Dendritic cell treated with granulocyte-macrophage colony-stimulating factor and Interleukin-4, amounts not matched to agents 40 ng/mL and 50 ng/mL, for 4 days (primary cell): ENCODE data around the gene CNR1.
"Not testable (repeated sequence)": the region's sequence is repeated elsewhere in the genome, so short reads cannot be mapped to it uniquely, and the experiment has no call there.

Source experiments
- H3K27ac Mint-ChIP-seq: one replicate; pipeline ENCODE4 v1.8.0; 2022; ENCODE audit warnings: mild to moderate bottlenecking, mixed read lengths
- H3K27me3 Mint-ChIP-seq: one replicate; pipeline ENCODE4 v1.8.0; 2022; ENCODE audit warnings: mild to moderate bottlenecking, mixed read lengths
- H3K36me3 Mint-ChIP-seq: one replicate; pipeline ENCODE4 v1.8.0; 2022; ENCODE audit warnings: low read depth, mixed read lengths
- H3K4me1 Mint-ChIP-seq: one replicate; pipeline ENCODE4 v1.8.0; 2022; ENCODE audit warnings: low read depth, mixed read lengths
- H3K4me3 Mint-ChIP-seq: one replicate; pipeline ENCODE4 v1.8.0; 2022; ENCODE audit warnings: mild to moderate bottlenecking, moderate library complexity, mixed read lengths
- H3K9me3 Mint-ChIP-seq: one replicate; pipeline ENCODE4 v1.8.0; 2022; ENCODE audit warnings: mixed read lengths
- intact Hi-C: fragments of 100-400 bp; cut with micrococcal nuclease; formaldehyde crosslinking; loops from one replicate; pipeline ENCODE4 v1.15.0; 2022

CNR1 gene

GRCh38 chr6:88165844-88166492 lies at the start of gene CNR1:
TSS of gene CNR1 (minus strand) at chr6:88166347. CDS start at chr6:88145274, 21,073 bp downstream.
- Mint-ChIP-seq H3K27ac (no peak within 1 kb of the TSS), H3K27me3 (peaks cover 68% of the 10 kb centered on the region), H3K9me3 (no peaks in the 10 kb centered on the region), H3K4me3 (peak within 1 kb of the TSS; percentile 80), H3K4me1 (peaks cover 18% of the 10 kb centered on the region), H3K36me3 (no peaks in the 10 kb centered on the region)
- intact Hi-C loops = no loop called here

GRCh38 chr6:88211446-88211845 lies 45.3 kb upstream of the CNR1 start:
- no peaks in the 10 kb centered on the region for H3K27me3 Mint-ChIP-seq
- H3K4me3 Mint-ChIP-seq = no peak overlapping the region
- no peaks in the 10 kb centered on the region for H3K9me3 Mint-ChIP-seq
- no peak overlapping the region for H3K27ac Mint-ChIP-seq
- no peaks in the 10 kb centered on the region for H3K4me1 Mint-ChIP-seq
- H3K36me3 Mint-ChIP-seq = no peaks in the 10 kb centered on the region
- intact Hi-C loops = no loop called here

- Mint-ChIP-seq H3K4me1 (no peaks in the 10 kb centered on the region), H3K9me3 (peaks cover 15% of the 10 kb centered on the region), H3K27me3 (no peaks in the 10 kb centered on the region), H3K4me3 (no peak overlapping the region), H3K27ac (no peak overlapping the region), H3K36me3 (no peaks in the 10 kb centered on the region)
- intact Hi-C loops = no loop called here
Observed at GRCh38 chr6:88209301-88209700, 43.2 kb upstream of the CNR1 start.

- H3K4me1 Mint-ChIP-seq = no peaks in the 10 kb centered on the region
- H3K4me3 Mint-ChIP-seq = no peak overlapping the region
- H3K27me3 Mint-ChIP-seq = no peaks in the 10 kb centered on the region
- intact Hi-C loops = no loop called here
- H3K36me3 Mint-ChIP-seq = no peaks in the 10 kb centered on the region
- peaks cover 21% of the 10 kb centered on the region for H3K9me3 Mint-ChIP-seq
- H3K27ac Mint-ChIP-seq = no peak overlapping the region
Observed at GRCh38 chr6:88208726-88209125, 42.6 kb upstream of the CNR1 start.

GRCh38 chr6:88201734-88202133 lies 35.6 kb upstream of the CNR1 start:
- not testable (repeated sequence) for H3K4me1 Mint-ChIP-seq

GRCh38 chr6:88184921-88185320 lies 18.8 kb upstream of the CNR1 start:
- Mint-ChIP-seq H3K9me3 (peaks cover 6% of the 10 kb centered on the region), H3K27me3 (peaks cover 10% of the 10 kb centered on the region), H3K27ac (no peak overlapping the region), H3K36me3 (no peaks in the 10 kb centered on the region), H3K4me1 (no peaks in the 10 kb centered on the region), H3K4me3 (no peak overlapping the region)
- intact Hi-C loops = no loop called here

More at GRCh38 chr6:88201734-88202133, 35.6 kb upstream of the CNR1 start:
- H3K27me3 Mint-ChIP-seq, H3K27ac Mint-ChIP-seq, H3K36me3 Mint-ChIP-seq, H3K4me3 Mint-ChIP-seq, intact Hi-C loops: not testable (repeated sequence)
- H3K9me3 Mint-ChIP-seq = peaks cover 50% of the 10 kb centered on the region

- intact Hi-C loops = no loop called here
- H3K27ac Mint-ChIP-seq = no peak overlapping the region
- no peaks in the 10 kb centered on the region for H3K4me1 Mint-ChIP-seq
- no peaks in the 10 kb centered on the region for H3K36me3 Mint-ChIP-seq
- peaks cover 6% of the 10 kb centered on the region for H3K9me3 Mint-ChIP-seq
- peaks cover 13% of the 10 kb centered on the region for H3K27me3 Mint-ChIP-seq
- no peak overlapping the region for H3K4me3 Mint-ChIP-seq
Observed at GRCh38 chr6:88183471-88183870, 17.3 kb upstream of the CNR1 start.

GRCh38 chr6:88179692-88180091 lies 13.5 kb upstream of the CNR1 start:
- H3K4me1 Mint-ChIP-seq = peaks cover 13% of the 10 kb centered on the region
- no peaks in the 10 kb centered on the region for H3K36me3 Mint-ChIP-seq
- no peak overlapping the region for H3K27ac Mint-ChIP-seq
- H3K27me3 Mint-ChIP-seq = peaks cover 12% of the 10 kb centered on the region
- no peak overlapping the region for H3K4me3 Mint-ChIP-seq
- intact Hi-C loops = no loop called here
- H3K9me3 Mint-ChIP-seq = peaks cover 6% of the 10 kb centered on the region

- no peak overlapping the region for H3K4me3 Mint-ChIP-seq
- peaks cover 16% of the 10 kb centered on the region for H3K27me3 Mint-ChIP-seq
- H3K36me3 Mint-ChIP-seq = no peaks in the 10 kb centered on the region
- peaks cover 13% of the 10 kb centered on the region for H3K4me1 Mint-ChIP-seq
- intact Hi-C loops = no loop called here
- peaks cover 6% of the 10 kb centered on the region for H3K9me3 Mint-ChIP-seq
- H3K27ac Mint-ChIP-seq = no peak overlapping the region
Observed at GRCh38 chr6:88177961-88178464, 11.9 kb upstream of the CNR1 start.

GRCh38 chr6:88174906-88175305 lies 8.8 kb upstream of the CNR1 start:
- Mint-ChIP-seq H3K27ac (no peak overlapping the region), H3K4me3 (no peak overlapping the region), H3K27me3 (peaks cover 26% of the 10 kb centered on the region), H3K4me1 (peaks cover 13% of the 10 kb centered on the region), H3K36me3 (no peaks in the 10 kb centered on the region), H3K9me3 (no peaks in the 10 kb centered on the region)
- intact Hi-C loops = no loop called here

- Mint-ChIP-seq H3K4me1 (peaks cover 10% of the 10 kb centered on the region), H3K4me3 (no peak overlapping the region), H3K9me3 (no peaks in the 10 kb centered on the region), H3K27ac (no peak overlapping the region), H3K27me3 (peaks cover 53% of the 10 kb centered on the region), H3K36me3 (no peaks in the 10 kb centered on the region)
- intact Hi-C loops = no loop called here
Observed at GRCh38 chr6:88171312-88171711, 5.2 kb upstream of the CNR1 start.

GRCh38 chr6:88168362-88168761 lies 2.2 kb upstream of the CNR1 start:
- Mint-ChIP-seq H3K27ac (no peak overlapping the region), H3K4me1 (peaks cover 18% of the 10 kb centered on the region), H3K27me3 (peaks cover 71% of the 10 kb centered on the region), H3K9me3 (no peaks in the 10 kb centered on the region), H3K4me3 (no peak overlapping the region), H3K36me3 (no peaks in the 10 kb centered on the region)
- intact Hi-C loops = no loop called here

- no peaks in the 10 kb centered on the region for H3K36me3 Mint-ChIP-seq
- peaks cover 70% of the 10 kb centered on the region for H3K27me3 Mint-ChIP-seq
- intact Hi-C loops = no loop called here
- H3K9me3 Mint-ChIP-seq = no peaks in the 10 kb centered on the region
- H3K4me1 Mint-ChIP-seq = peaks cover 18% of the 10 kb centered on the region
- peak overlapping the region; percentile 55 for H3K4me3 Mint-ChIP-seq
- no peak overlapping the region for H3K27ac Mint-ChIP-seq
Observed at GRCh38 chr6:88167352-88167937, 1.3 kb upstream of the CNR1 start.

- H3K27me3 Mint-ChIP-seq = peaks cover 73% of the 10 kb centered on the region
- no peak overlapping the region for H3K27ac Mint-ChIP-seq
- intact Hi-C loops = no loop called here
- peaks cover 18% of the 10 kb centered on the region for H3K4me1 Mint-ChIP-seq
- H3K9me3 Mint-ChIP-seq = no peaks in the 10 kb centered on the region
- no peaks in the 10 kb centered on the region for H3K36me3 Mint-ChIP-seq
- peak overlapping the region; percentile 80 for H3K4me3 Mint-ChIP-seq
Observed at GRCh38 chr6:88166493-88167351, 575 bp upstream of the CNR1 start.
